ENCODE results near the gene EWSR1. TPM values are rescaled to one million over a fixed set of nuclear protein-coding genes. Genes with fewer than 3 reads are reported as not detected.

Gene EWSR1
- polyA plus RNA-seq, 1 donor from 2014 or later, result 277 TPM

- Histone ChIP-seq H3K9me3 (ENCODE audit: low read length) (no peaks in the 10 kb centered on the region), H3K4me2 (ENCODE audit: low read length) (no peak overlapping the region), H3K9me2 (ENCODE audit: insufficient read depth, low read length) (no peaks in the 10 kb centered on the region), H2AFZ (ENCODE audit: low read depth, low read length) (no peak overlapping the region), H3K27ac (ENCODE audit: low read length) (no peak overlapping the region), H3F3A (ENCODE audit: insufficient read depth, low read length, poor library complexity, severe bottlenecking) (no peaks in the 10 kb centered on the region), H4K20me1 (ENCODE audit: insufficient read depth) (no peaks in the 10 kb centered on the region), H3K79me2 (replicated peaks; ENCODE audit: insufficient read depth, low read length) (no peaks in the 10 kb centered on the region), H3K9ac (ENCODE audit: low read length) (no peak overlapping the region), H3K27me3 (ENCODE audit: insufficient read depth, low read depth, low read length) (no peaks in the 10 kb centered on the region), H3K4me3 (ENCODE audit: low read length) (no peak overlapping the region), H3K36me3 (ENCODE audit: insufficient read depth, low read length) (no peaks in the 10 kb centered on the region)
- no peak for TF ChIP-seq SMC3 (conservative IDR thresholded peaks at IDR 0.05; ENCODE audit: poor library complexity)
- TF ChIP-seq POLR2AphosphoS5 (IDR thresholded peaks at IDR 0.05), result no peak
- TF ChIP-seq EP300 (conservative IDR thresholded peaks at IDR 0.05; ENCODE audit: poor library complexity, severe bottlenecking), result no peak
- no peak for TF ChIP-seq RAD21 (conservative IDR thresholded peaks at IDR 0.05)
- TF ChIP-seq TAF1 (IDR thresholded peaks at IDR 0.05; ENCODE audit: low read depth), result no peak
- TF ChIP-seq, protein P1, sequence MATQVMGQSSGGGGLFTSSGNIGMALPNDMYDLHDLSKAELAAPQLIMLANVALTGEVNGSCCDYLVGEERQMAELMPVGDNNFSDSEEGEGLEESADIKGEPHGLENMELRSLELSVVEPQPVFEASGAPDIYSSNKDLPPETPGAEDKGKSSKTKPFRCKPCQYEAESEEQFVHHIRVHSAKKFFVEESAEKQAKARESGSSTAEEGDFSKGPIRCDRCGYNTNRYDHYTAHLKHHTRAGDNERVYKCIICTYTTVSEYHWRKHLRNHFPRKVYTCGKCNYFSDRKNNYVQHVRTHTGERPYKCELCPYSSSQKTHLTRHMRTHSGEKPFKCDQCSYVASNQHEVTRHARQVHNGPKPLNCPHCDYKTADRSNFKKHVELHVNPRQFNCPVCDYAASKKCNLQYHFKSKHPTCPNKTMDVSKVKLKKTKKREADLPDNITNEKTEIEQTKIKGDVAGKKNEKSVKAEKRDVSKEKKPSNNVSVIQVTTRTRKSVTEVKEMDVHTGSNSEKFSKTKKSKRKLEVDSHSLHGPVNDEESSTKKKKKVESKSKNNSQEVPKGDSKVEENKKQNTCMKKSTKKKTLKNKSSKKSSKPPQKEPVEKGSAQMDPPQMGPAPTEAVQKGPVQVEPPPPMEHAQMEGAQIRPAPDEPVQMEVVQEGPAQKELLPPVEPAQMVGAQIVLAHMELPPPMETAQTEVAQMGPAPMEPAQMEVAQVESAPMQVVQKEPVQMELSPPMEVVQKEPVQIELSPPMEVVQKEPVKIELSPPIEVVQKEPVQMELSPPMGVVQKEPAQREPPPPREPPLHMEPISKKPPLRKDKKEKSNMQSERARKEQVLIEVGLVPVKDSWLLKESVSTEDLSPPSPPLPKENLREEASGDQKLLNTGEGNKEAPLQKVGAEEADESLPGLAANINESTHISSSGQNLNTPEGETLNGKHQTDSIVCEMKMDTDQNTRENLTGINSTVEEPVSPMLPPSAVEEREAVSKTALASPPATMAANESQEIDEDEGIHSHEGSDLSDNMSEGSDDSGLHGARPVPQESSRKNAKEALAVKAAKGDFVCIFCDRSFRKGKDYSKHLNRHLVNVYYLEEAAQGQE (IDR thresholded peaks at IDR 0.05; ENCODE audit: borderline replicate concordance), result no peak
- no peak for TF ChIP-seq MXI1 (conservative IDR thresholded peaks at IDR 0.05; ENCODE audit: poor library complexity, severe bottlenecking)
- TF ChIP-seq CTCF (IDR thresholded peaks at IDR 0.05; ENCODE audit: poor library complexity, severe bottlenecking), result no peak
- no peak for TF ChIP-seq EZH2 (IDR thresholded peaks at IDR 0.05; ENCODE audit: borderline replicate concordance, insufficient read depth, low read length, poor library complexity, severe bottlenecking)
These were observed 57.3 kb downstream of the EWSR1 start for GRCh38 chr22:29325356-29325755.

- no peaks in the 10 kb centered on the region for H3K79me2 ChIP-seq (replicated peaks; ENCODE audit: insufficient read depth, low read length)
- no peaks in the 10 kb centered on the region for H3F3A ChIP-seq (ENCODE audit: insufficient read depth, low read length, poor library complexity, severe bottlenecking)
- H3K9me3 ChIP-seq (ENCODE audit: low read length), result no peaks in the 10 kb centered on the region
- H2AFZ ChIP-seq (ENCODE audit: low read depth, low read length), result no peak overlapping the region
- no peak overlapping the region for H3K9ac ChIP-seq (ENCODE audit: low read length)
- no peaks in the 10 kb centered on the region for H3K36me3 ChIP-seq (ENCODE audit: insufficient read depth, low read length)
- TF ChIP-seq MXI1 (conservative IDR thresholded peaks at IDR 0.05; ENCODE audit: poor library complexity, severe bottlenecking) (no peak), TAF1 (IDR thresholded peaks at IDR 0.05; ENCODE audit: low read depth) (no peak), EZH2 (IDR thresholded peaks at IDR 0.05; ENCODE audit: borderline replicate concordance, insufficient read depth, low read length, poor library complexity, severe bottlenecking) (no peak), SMC3 (conservative IDR thresholded peaks at IDR 0.05; ENCODE audit: poor library complexity) (no peak), RAD21 (conservative IDR thresholded peaks at IDR 0.05) (no peak), CTCF (IDR thresholded peaks at IDR 0.05; ENCODE audit: poor library complexity, severe bottlenecking) (no peak), POLR2AphosphoS5 (IDR thresholded peaks at IDR 0.05) (no peak), EP300 (conservative IDR thresholded peaks at IDR 0.05; ENCODE audit: poor library complexity, severe bottlenecking) (no peak)
- TF ChIP-seq, protein P1 (IDR thresholded peaks at IDR 0.05; ENCODE audit: borderline replicate concordance), result no peak
- no peak overlapping the region for H3K4me2 ChIP-seq (ENCODE audit: low read length)
- no peaks in the 10 kb centered on the region for H3K9me2 ChIP-seq (ENCODE audit: insufficient read depth, low read length)
- no peak overlapping the region for H3K27ac ChIP-seq (ENCODE audit: low read length)
- H4K20me1 ChIP-seq (ENCODE audit: insufficient read depth), result no peaks in the 10 kb centered on the region
- H3K4me3 ChIP-seq (ENCODE audit: low read length), result no peak overlapping the region
- H3K27me3 ChIP-seq (ENCODE audit: insufficient read depth, low read depth, low read length), result no peaks in the 10 kb centered on the region
These were observed 57.8 kb downstream of the EWSR1 start for GRCh38 chr22:29325785-29326315.

Data from neural cell (in vitro differentiated cells).